ENCODE measurements around the gene TTLL11. TPM values are rescaled to one million over a fixed set of nuclear protein-coding genes. Genes with fewer than 3 reads are reported as not detected.

TTLL11 gene
- total RNA-seq, 4 donors from 2014 or later = 15.1 to 42.6 (median 29.1) TPM

GRCh38 chr9:121962421-121962820 lies 130.7 kb downstream of the TTLL11 start:
- no peaks in the 10 kb centered on the region for H3K9me3 ChIP-seq
- TF ChIP-seq EP300 (IDR thresholded peaks at IDR 0.05) = no peak
- no peak for TF ChIP-seq POLR2AphosphoS5 (IDR thresholded peaks at IDR 0.05)
- TF ChIP-seq CTCF (IDR thresholded peaks at IDR 0.05) = no peak
- TF ChIP-seq POLR2A (IDR thresholded peaks at IDR 0.05) = no peak
- no peak overlapping the region for H3K4me3 ChIP-seq
- no peaks in the 10 kb centered on the region for H3K4me1 ChIP-seq
- no peak overlapping the region for H3K27ac ChIP-seq
- H3K27me3 ChIP-seq = no peaks in the 10 kb centered on the region
- H3K36me3 ChIP-seq = peaks cover 0 to 7% of the 10 kb centered on the region in 2 donors
- no peak for ATAC-seq
- WGBS, 2 donors (ENCODE audit: low coverage in 1 of 2) = 100% methylated on average over 1 of the region's 1 CpG; no CpG with 5 or more reads in 1 of the 2 donors

GRCh38 chr9:121960665-121961064 lies 132.4 kb downstream of the TTLL11 start:
- Histone ChIP-seq H3K9me3 (no peaks in the 10 kb centered on the region), H3K4me1 (no peaks in the 10 kb centered on the region), H3K27ac (no peak overlapping the region), H3K4me3 (no peak overlapping the region), H3K27me3 (no peaks in the 10 kb centered on the region), H3K36me3 (peaks cover 0 to 4% of the 10 kb centered on the region in 2 donors)
- WGBS, 2 donors (ENCODE audit: low coverage in 1 of 2) = 82 to 100% methylated on average over 3 to 4 of the region's 7 CpGs
- no peak for ATAC-seq
- TF ChIP-seq EP300 (IDR thresholded peaks at IDR 0.05) (no peak), CTCF (IDR thresholded peaks at IDR 0.05) (no peak), POLR2AphosphoS5 (IDR thresholded peaks at IDR 0.05) (no peak), POLR2A (IDR thresholded peaks at IDR 0.05) (no peak)

- H3K36me3 ChIP-seq = no peaks in the 10 kb centered on the region
- ATAC-seq = no peak
- no peak overlapping the region for H3K27ac ChIP-seq
- no peak overlapping the region for H3K4me3 ChIP-seq
- WGBS, 2 donors (ENCODE audit: low coverage in 1 of 2) = 83 to 85% methylated on average over 3 to 4 of the region's 4 CpGs
- H3K4me1 ChIP-seq = peaks cover 0 to 13% (median 0%) of the 10 kb centered on the region in 3 donors
- TF ChIP-seq CTCF (IDR thresholded peaks at IDR 0.05) = no peak
- TF ChIP-seq POLR2AphosphoS5 (IDR thresholded peaks at IDR 0.05) = no peak
- TF ChIP-seq EP300 (IDR thresholded peaks at IDR 0.05) = no peak
- no peak for TF ChIP-seq POLR2A (IDR thresholded peaks at IDR 0.05)
- no peaks in the 10 kb centered on the region for H3K27me3 ChIP-seq
- no peaks in the 10 kb centered on the region for H3K9me3 ChIP-seq
Observed at GRCh38 chr9:121958530-121958929, 134.6 kb downstream of the TTLL11 start.

- TF ChIP-seq POLR2AphosphoS5 (IDR thresholded peaks at IDR 0.05) (no peak), EP300 (IDR thresholded peaks at IDR 0.05) (no peak), CTCF (IDR thresholded peaks at IDR 0.05) (no peak), POLR2A (IDR thresholded peaks at IDR 0.05) (no peak)
- H3K27me3 ChIP-seq = no peaks in the 10 kb centered on the region
- H3K4me3 ChIP-seq = no peak overlapping the region
- no peak for ATAC-seq
- WGBS, 2 donors (ENCODE audit: low coverage in 1 of 2) = 80 to 83% methylated on average over 1 of the region's 6 CpGs
- H3K4me1 ChIP-seq = peaks cover 0 to 13% (median 0%) of the 10 kb centered on the region in 3 donors
- no peaks in the 10 kb centered on the region for H3K9me3 ChIP-seq
- no peak overlapping the region for H3K27ac ChIP-seq
- no peaks in the 10 kb centered on the region for H3K36me3 ChIP-seq
Observed at GRCh38 chr9:121956808-121957207, 136.3 kb downstream of the TTLL11 start.

GRCh38 chr9:121955649-121956048 lies 137.5 kb downstream of the TTLL11 start:
- no peak overlapping the region for H3K27ac ChIP-seq
- peaks cover 0 to 3% of the 10 kb centered on the region in 2 donors for H3K36me3 ChIP-seq
- no peaks in the 10 kb centered on the region for H3K27me3 ChIP-seq
- no peak overlapping the region for H3K4me3 ChIP-seq
- ATAC-seq = no peak
- H3K9me3 ChIP-seq = no peaks in the 10 kb centered on the region
- WGBS, 2 donors (ENCODE audit: low coverage in 1 of 2) = 93 to 100% methylated on average over 1 of the region's 1 CpG
- H3K4me1 ChIP-seq = peaks cover 0 to 13% (median 0%) of the 10 kb centered on the region in 3 donors
- TF ChIP-seq EP300 (IDR thresholded peaks at IDR 0.05) (no peak), POLR2A (IDR thresholded peaks at IDR 0.05) (no peak), POLR2AphosphoS5 (IDR thresholded peaks at IDR 0.05) (no peak), CTCF (IDR thresholded peaks at IDR 0.05) (no peak)

All from gastroesophageal sphincter (tissue), 4 donors.